OCI-LY1 (cell line): ENCODE results near the gene ADGRD2.
"Not testable (repeated sequence)": the region's sequence is repeated elsewhere in the genome, so short reads cannot be mapped to it uniquely, and the experiment has no call there.

Experiments
- H2AFZ ChIP-seq: fragments of 200-600 bp; sonication (generic), shearing (Covaris generic); 2 replicates; pipeline ENCODE4 v1.6.0; 2014; ENCODE audit warnings: antibody characterized with exemption, mild to moderate bottlenecking, low read length
- H3F3A ChIP-seq: fragments of 200-600 bp; sonication (generic), shearing (Covaris generic); 2 replicates; pipeline ENCODE4 v1.6.0; 2014; ENCODE audit warnings: mild to moderate bottlenecking, antibody characterized with exemption, low read length, moderate library complexity; ENCODE audit not compliant: insufficient read depth
- H3K27ac ChIP-seq: fragments of 200-600 bp; sonication (generic); 2 replicates; pipeline ENCODE4 v1.5.1; 2014; ENCODE audit warnings: low read length, mixed run types, mild to moderate bottlenecking, low read depth; ENCODE audit not compliant: poor library complexity, severe bottlenecking
- H3K27me3 ChIP-seq: fragments of 200-600 bp; sonication (generic); 2 replicates; pipeline ENCODE4 v1.6.0; 2014; ENCODE audit warnings: antibody characterized with exemption, mild to moderate bottlenecking, low read length, moderate library complexity; ENCODE audit not compliant: insufficient read depth
- H3K36me3 ChIP-seq: fragments of 200-600 bp; sonication (generic); 2 replicates; pipeline ENCODE4 v1.6.1; 2014; ENCODE audit warnings: mild to moderate bottlenecking, antibody characterized with exemption, low read length, moderate library complexity, mixed read lengths; ENCODE audit not compliant: insufficient read depth
- H3K4me1 ChIP-seq: fragments of 200-600 bp; sonication (generic); 2 replicates; pipeline ENCODE4 v1.5.1; 2014; ENCODE audit warnings: mild to moderate bottlenecking, low read length, moderate library complexity; ENCODE audit not compliant: insufficient read depth, severe bottlenecking
- H3K4me2 ChIP-seq: fragments of 200-600 bp; sonication (generic), shearing (Covaris generic); 2 replicates; pipeline ENCODE4 v1.6.1; 2014; ENCODE audit warnings: low read length
- H3K4me3 ChIP-seq: fragments of 200-600 bp; sonication (generic); 2 replicates; pipeline ENCODE4 v1.5.1; 2014; ENCODE audit warnings: low read length, low read depth, mild to moderate bottlenecking, mixed read lengths; ENCODE audit not compliant: poor library complexity, severe bottlenecking
- H3K79me2 ChIP-seq: fragments of 200-600 bp; shearing (Covaris generic); 2 replicates; pipeline ENCODE4 v1.6.1; 2016; ENCODE audit warnings: mixed run types, low read length, mixed read lengths; ENCODE audit not compliant: insufficient read depth
- H3K9ac ChIP-seq: fragments of 200-600 bp; sonication (generic), shearing (Covaris generic); 2 replicates; pipeline ENCODE4 v1.6.1; 2014; ENCODE audit warnings: mild to moderate bottlenecking, low read length, mixed read lengths
- H3K9me2 ChIP-seq: fragments of 200-600 bp; sonication (generic), shearing (Covaris generic); 2 replicates; pipeline ENCODE4 v1.6.1; 2014; ENCODE audit warnings: low read depth, mild to moderate bottlenecking, low read length, mixed read lengths
- H3K9me3 ChIP-seq: fragments of 200-600 bp; shearing (Covaris generic); 2 replicates; pipeline ENCODE4 v1.6.1; 2014; ENCODE audit warnings: low read length, mixed read lengths
- H4K20me1 ChIP-seq: fragments of 200-600 bp; sonication (generic), shearing (Covaris generic); 2 replicates; pipeline ENCODE4 v1.6.0; 2016; ENCODE audit warnings: mild to moderate bottlenecking, low read length; ENCODE audit not compliant: insufficient read depth
- CTCF ChIP-seq: fragments of 200-600 bp; sonication (generic), shearing (Covaris generic); IDR thresholded peaks from 2 replicates; pipeline ENCODE4 v1.5.1; 2017; ENCODE audit warnings: mild to moderate bottlenecking, antibody characterized with exemption, low read length, moderate library complexity, mixed read lengths
- EZH2 ChIP-seq: fragments of 200-600 bp; sonication (generic), shearing (Covaris generic); IDR thresholded peaks from 2 replicates; pipeline ENCODE4 v1.8.0; 2017; ENCODE audit warnings: borderline replicate concordance, mixed run types, mild to moderate bottlenecking, antibody characterized with exemption, low read length, moderate library complexity, mixed read lengths

The ADGRD2 gene

GRCh38 chr9:124423591-124423990, 26.7 kb upstream of the ADGRD2 start:
- no peak overlapping the region for H2AFZ ChIP-seq
- no peak overlapping the region for H3K4me2 ChIP-seq
- no peaks in the 10 kb centered on the region for H3K9me3 ChIP-seq
- TF ChIP-seq CTCF (no peak), EZH2 (no peak)
- no peaks in the 10 kb centered on the region for H3F3A ChIP-seq
- H4K20me1 ChIP-seq, result no peaks in the 10 kb centered on the region
- no peaks in the 10 kb centered on the region for H3K36me3 ChIP-seq
- no peaks in the 10 kb centered on the region for H3K4me1 ChIP-seq
- H3K27me3 ChIP-seq, result no peaks in the 10 kb centered on the region
- no peaks in the 10 kb centered on the region for H3K79me2 ChIP-seq
- no peak overlapping the region for H3K4me3 ChIP-seq
- no peak overlapping the region for H3K27ac ChIP-seq
- no peaks in the 10 kb centered on the region for H3K9me2 ChIP-seq
- no peak overlapping the region for H3K9ac ChIP-seq

DNA sequence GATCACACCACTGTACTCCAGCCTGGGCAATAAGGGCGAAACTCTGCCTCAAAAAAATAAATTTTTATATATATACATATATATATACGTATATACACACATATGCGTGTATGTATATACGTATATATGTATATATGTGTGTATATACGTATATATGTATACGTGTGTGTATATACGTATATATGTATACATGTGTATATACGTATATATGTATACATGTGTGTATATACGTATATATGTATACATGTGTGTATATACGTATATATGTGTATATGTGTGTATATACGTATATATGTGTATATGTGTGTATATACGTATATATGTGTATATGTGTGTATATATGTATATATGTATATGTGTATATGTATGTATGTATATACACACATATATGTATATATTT, 24.5 kb upstream of the ADGRD2 start:
- H3K79me2 ChIP-seq, H3K36me3 ChIP-seq, H3K4me2 ChIP-seq: not testable (repeated sequence)

DNA sequence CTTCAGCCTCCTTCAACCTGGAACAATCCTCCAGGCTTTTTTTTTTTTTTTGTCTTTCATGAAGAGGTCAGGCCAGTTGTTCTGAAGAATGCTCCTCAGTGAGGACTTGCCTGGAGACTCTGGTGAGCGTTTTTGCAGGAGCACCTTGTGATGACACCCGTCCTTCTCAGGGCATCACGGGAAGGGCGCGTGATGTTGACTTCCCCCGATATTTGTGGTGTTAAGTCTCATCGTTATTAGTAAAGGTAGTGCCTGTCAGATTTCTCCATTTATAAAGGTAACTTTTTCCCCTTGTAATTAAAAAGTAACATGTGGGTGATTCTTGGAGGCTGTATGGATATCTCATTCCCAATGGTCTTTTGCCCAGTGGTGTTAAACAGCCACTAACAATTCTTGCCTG, 23.9 kb upstream of the ADGRD2 start:
- H2AFZ ChIP-seq, result no peak overlapping the region
- no peak overlapping the region for H3K4me2 ChIP-seq
- H3F3A ChIP-seq, result no peaks in the 10 kb centered on the region
- no peaks in the 10 kb centered on the region for H3K79me2 ChIP-seq
- TF ChIP-seq CTCF, result no peak
- no peak for TF ChIP-seq EZH2
- no peaks in the 10 kb centered on the region for H3K4me1 ChIP-seq
- H3K4me3 ChIP-seq, result no peak overlapping the region
- H3K27ac ChIP-seq, result no peak overlapping the region
- H3K9me2 ChIP-seq, result no peaks in the 10 kb centered on the region
- H3K9ac ChIP-seq, result no peak overlapping the region
- no peaks in the 10 kb centered on the region for H3K9me3 ChIP-seq
- no peaks in the 10 kb centered on the region for H3K27me3 ChIP-seq
- H4K20me1 ChIP-seq, result no peaks in the 10 kb centered on the region
- no peaks in the 10 kb centered on the region for H3K36me3 ChIP-seq

More for the DNA sequence above, 24.5 kb upstream of the ADGRD2 start:
- not testable (repeated sequence) for H2AFZ ChIP-seq, H3K4me3 ChIP-seq, H3K9me3 ChIP-seq, H3K4me1 ChIP-seq, H4K20me1 ChIP-seq, H3K9me2 ChIP-seq, H3K27me3 ChIP-seq, H3F3A ChIP-seq, H3K27ac ChIP-seq, H3K9ac ChIP-seq

GRCh38 chr9:124427281-124427680, 23.0 kb upstream of the ADGRD2 start:
- H3K27me3 ChIP-seq, result no peaks in the 10 kb centered on the region
- no peaks in the 10 kb centered on the region for H3K79me2 ChIP-seq
- no peak overlapping the region for H3K9ac ChIP-seq
- H3K9me3 ChIP-seq, result no peaks in the 10 kb centered on the region
- no peak overlapping the region for H3K4me2 ChIP-seq
- H3K4me3 ChIP-seq, result no peak overlapping the region
- no peaks in the 10 kb centered on the region for H4K20me1 ChIP-seq
- TF ChIP-seq EZH2, result no peak
- no peak for TF ChIP-seq CTCF
- no peak overlapping the region for H3K27ac ChIP-seq
- H2AFZ ChIP-seq, result no peak overlapping the region
- no peaks in the 10 kb centered on the region for H3F3A ChIP-seq
- no peaks in the 10 kb centered on the region for H3K36me3 ChIP-seq
- H3K9me2 ChIP-seq, result no peaks in the 10 kb centered on the region
- H3K4me1 ChIP-seq, result no peaks in the 10 kb centered on the region
